ENCODE measurements around the gene USP30. TPM values are rescaled to one million over a fixed set of nuclear protein-coding genes. Genes with fewer than 3 reads are reported as not detected.

The USP30 gene
- total and polyA plus RNA-seq, 9 of the 15 experiments (the other 6 are each of a cell fraction or from before 2014, with no cell fraction given): 1.4 to 15.2 (median 7.0) TPM

- TF ChIP-seq CXXC5 (CRISPR knock-in tag; IDR thresholded peaks at IDR 0.05) (peak; percentile 52), FOXM1 (IDR thresholded peaks at IDR 0.05; ENCODE audit: low read depth) (no peak), FOXM1 (CRISPR knock-in tag; IDR thresholded peaks at IDR 0.05; ENCODE audit: low read depth) (no peak; the same call in 1 of the 2 replicates), ZNF586 (CRISPR knock-in tag; conservative IDR thresholded peaks at IDR 0.05) (no peak), DMBX1 (CRISPR knock-in tag; IDR thresholded peaks at IDR 0.05; ENCODE audit: borderline replicate concordance) (peak; percentile 67; the same call in 1 of the 2 replicates), THRB (CRISPR knock-in tag; conservative IDR thresholded peaks at IDR 0.05) (no peak), TCF7L2 (IDR thresholded peaks at IDR 0.05; ENCODE audit: low read depth, low read length) (no peak), TFAM (CRISPR knock-in tag; conservative IDR thresholded peaks at IDR 0.05) (no peak), SIN3A (IDR thresholded peaks at IDR 0.05; ENCODE audit: borderline replicate concordance in 2 of 2, control insufficient read depth in 1 of 2, low read depth in 2 of 2, low read length in 2 of 2) (peak; percentile 90 to 99), ZNF121 (CRISPR knock-in tag; conservative IDR thresholded peaks at IDR 0.05) (no peak), NCOA1 (IDR thresholded peaks at IDR 0.05; ENCODE audit: low read depth) (0 out of 2 replicates have a peak, but pooled peaks have one; percentile 36), ZNF174 (CRISPR knock-in tag; IDR thresholded peaks at IDR 0.05) (no peak)
- TF ChIP-seq, protein P1, sequence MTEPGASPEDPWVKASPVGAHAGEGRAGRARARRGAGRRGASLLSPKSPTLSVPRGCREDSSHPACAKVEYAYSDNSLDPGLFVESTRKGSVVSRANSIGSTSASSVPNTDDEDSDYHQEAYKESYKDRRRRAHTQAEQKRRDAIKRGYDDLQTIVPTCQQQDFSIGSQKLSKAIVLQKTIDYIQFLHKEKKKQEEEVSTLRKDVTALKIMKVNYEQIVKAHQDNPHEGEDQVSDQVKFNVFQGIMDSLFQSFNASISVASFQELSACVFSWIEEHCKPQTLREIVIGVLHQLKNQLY (CRISPR knock-in tag; conservative IDR thresholded peaks at IDR 0.05): 0 out of 4 replicates have a peak, but pooled peaks of 1 of the 2 experiments have one; percentile 56
- TF ChIP-seq, protein P2, sequence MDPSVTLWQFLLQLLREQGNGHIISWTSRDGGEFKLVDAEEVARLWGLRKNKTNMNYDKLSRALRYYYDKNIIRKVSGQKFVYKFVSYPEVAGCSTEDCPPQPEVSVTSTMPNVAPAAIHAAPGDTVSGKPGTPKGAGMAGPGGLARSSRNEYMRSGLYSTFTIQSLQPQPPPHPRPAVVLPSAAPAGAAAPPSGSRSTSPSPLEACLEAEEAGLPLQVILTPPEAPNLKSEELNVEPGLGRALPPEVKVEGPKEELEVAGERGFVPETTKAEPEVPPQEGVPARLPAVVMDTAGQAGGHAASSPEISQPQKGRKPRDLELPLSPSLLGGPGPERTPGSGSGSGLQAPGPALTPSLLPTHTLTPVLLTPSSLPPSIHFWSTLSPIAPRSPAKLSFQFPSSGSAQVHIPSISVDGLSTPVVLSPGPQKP (CRISPR knock-in tag; IDR thresholded peaks at IDR 0.05): no peak
- TF ChIP-seq, protein P3, sequence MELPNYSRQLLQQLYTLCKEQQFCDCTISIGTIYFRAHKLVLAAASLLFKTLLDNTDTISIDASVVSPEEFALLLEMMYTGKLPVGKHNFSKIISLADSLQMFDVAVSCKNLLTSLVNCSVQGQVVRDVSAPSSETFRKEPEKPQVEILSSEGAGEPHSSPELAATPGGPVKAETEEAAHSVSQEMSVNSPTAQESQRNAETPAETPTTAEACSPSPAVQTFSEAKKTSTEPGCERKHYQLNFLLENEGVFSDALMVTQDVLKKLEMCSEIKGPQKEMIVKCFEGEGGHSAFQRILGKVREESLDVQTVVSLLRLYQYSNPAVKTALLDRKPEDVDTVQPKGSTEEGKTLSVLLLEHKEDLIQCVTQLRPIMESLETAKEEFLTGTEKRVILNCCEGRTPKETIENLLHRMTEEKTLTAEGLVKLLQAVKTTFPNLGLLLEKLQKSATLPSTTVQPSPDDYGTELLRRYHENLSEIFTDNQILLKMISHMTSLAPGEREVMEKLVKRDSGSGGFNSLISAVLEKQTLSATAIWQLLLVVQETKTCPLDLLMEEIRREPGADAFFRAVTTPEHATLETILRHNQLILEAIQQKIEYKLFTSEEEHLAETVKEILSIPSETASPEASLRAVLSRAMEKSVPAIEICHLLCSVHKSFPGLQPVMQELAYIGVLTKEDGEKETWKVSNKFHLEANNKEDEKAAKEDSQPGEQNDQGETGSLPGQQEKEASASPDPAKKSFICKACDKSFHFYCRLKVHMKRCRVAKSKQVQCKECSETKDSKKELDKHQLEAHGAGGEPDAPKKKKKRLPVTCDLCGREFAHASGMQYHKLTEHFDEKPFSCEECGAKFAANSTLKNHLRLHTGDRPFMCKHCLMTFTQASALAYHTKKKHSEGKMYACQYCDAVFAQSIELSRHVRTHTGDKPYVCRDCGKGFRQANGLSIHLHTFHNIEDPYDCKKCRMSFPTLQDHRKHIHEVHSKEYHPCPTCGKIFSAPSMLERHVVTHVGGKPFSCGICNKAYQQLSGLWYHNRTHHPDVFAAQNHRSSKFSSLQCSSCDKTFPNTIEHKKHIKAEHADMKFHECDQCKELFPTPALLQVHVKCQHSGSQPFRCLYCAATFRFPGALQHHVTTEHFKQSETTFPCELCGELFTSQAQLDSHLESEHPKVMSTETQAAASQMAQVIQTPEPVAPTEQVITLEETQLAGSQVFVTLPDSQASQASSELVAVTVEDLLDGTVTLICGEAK (IDR thresholded peaks at IDR 0.05): peak; percentile 63
- TF ChIP-seq, protein P3 (CRISPR knock-in tag; IDR thresholded peaks at IDR 0.05): no peak
Measured at GRCh38 chr12:109020796-109021380, 31.5 kb upstream of the USP30 start, which contains the start of gene SVOP (continued).

All from K562 (cell line).